GM12874 (cell line): ENCODE measurements around the gene ARHGAP4.

Source experiments
- CTCF ChIP-seq: IDR thresholded peaks from 2 replicates; pipeline ENCODE4 v1.5.1; 2011; ENCODE audit warnings: low read depth, mild to moderate bottlenecking, control low read depth, low read length, moderate library complexity; ENCODE audit not compliant: insufficient read depth

ARHGAP4 gene

GRCh38 chrX:153959649-153960048 is 33.6 kb upstream of the ARHGAP4 start:
- TF ChIP-seq CTCF, result no peak

- no peak for TF ChIP-seq CTCF
These were observed 32.5 kb upstream of the ARHGAP4 start for GRCh38 chrX:153958605-153959004.

GRCh38 chrX:153957224-153957623 is 31.2 kb upstream of the ARHGAP4 start:
- no peak for TF ChIP-seq CTCF

- TF ChIP-seq CTCF, result no peak
These were observed 30.2 kb upstream of the ARHGAP4 start for GRCh38 chrX:153956044-153956907.

- no peak for TF ChIP-seq CTCF
These were observed 29.2 kb upstream of the ARHGAP4 start for GRCh38 chrX:153955228-153955732.

- TF ChIP-seq CTCF, result no peak
These were observed 28.6 kb upstream of the ARHGAP4 start for GRCh38 chrX:153954558-153955227.

GRCh38 chrX:153953892-153954557 is 28.0 kb upstream of the ARHGAP4 start:
- no peak for TF ChIP-seq CTCF
